Mammary epithelial cell (primary cell): Measurements from ENCODE around the gene PRMT1.

ENCODE experiments used
- CTCF ChIP-seq, 2 donors: IDR thresholded peaks in 1 of 2; conservative IDR thresholded peaks in 1 of 2; 2 replicates each; pipeline ENCODE4 v1.5.1; 2011 to 2012; ENCODE audit warnings: inconsistent platforms in 2 of 2, low read length in 2 of 2, mild to moderate bottlenecking in 2 of 2, control low read depth in 1 of 2, low read depth in 1 of 2; ENCODE audit not compliant: insufficient read depth in 1 of 2; ENCODE audit errors: extremely low read depth in 1 of 2
- EZH2 ChIP-seq: IDR thresholded peaks from 2 replicates; pipeline ENCODE4 v1.6.1; 2012; ENCODE audit warnings: low read length, inconsistent platforms, borderline replicate concordance

GRCh38 chr19:49718511-49718910, 41.4 kb downstream of the PRMT1 start:
- TF ChIP-seq CTCF (conservative IDR thresholded peaks at IDR 0.05 in 1 of 2, IDR thresholded peaks at IDR 0.05 in 1 of 2; ENCODE audit: extremely low read depth in 1 of 2, insufficient read depth in 1 of 2, low read depth in 1 of 2, low read length in 2 of 2) = no peak
- no peak for TF ChIP-seq EZH2
